EH (cell line): ENCODE data around the gene SPRY1.

Experiments used
- DNase-seq: peaks from one replicate; pipeline ENCODE4 v3.0.0-alpha.2; 2015; ENCODE audit warnings: low read depth

The SPRY1 gene

DNA sequence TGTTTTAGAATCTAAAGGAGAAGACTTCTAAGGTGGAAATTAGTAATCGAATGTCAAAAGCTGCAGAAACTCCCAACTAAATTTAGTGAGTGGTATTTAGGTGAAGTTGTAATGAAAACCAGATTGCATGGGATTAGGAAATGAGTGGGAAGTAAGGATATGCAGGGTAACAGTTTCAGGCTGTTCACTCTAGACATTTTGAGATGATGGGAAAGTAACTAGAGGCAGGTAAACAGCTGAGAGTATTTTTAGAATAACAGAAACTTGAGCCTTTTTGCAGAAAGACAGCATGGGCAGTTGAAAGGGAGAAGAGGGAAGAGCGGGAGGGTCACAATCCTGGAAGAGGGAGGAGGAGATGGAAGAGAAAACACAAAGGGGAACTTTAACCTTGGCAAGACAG is 12.7 kb downstream of the SPRY1 start:
- DNase-seq = no peak

GRCh38 chr4:123411514-123411913 is 14.9 kb downstream of the SPRY1 start:
- no peak for DNase-seq

DNA sequence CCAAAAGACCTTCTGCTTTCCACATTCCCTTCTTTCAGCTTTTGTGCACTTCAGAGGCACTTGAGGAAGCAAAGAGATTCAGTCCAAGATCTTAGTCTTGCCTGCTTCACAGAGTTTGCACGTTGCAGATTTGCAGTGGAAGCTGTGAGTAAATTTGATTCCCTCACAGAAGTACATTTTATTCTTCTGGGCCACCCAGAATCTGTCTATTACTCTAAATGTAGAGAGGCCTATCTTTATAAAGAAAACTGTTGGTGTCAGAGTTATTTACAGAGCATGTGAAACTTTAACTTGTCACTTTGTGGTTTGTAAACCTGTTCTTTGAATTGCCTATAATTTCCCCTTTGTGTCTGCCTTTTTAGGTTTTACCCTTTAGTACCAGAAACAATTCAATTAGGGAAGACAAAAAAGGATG is 15.5 kb downstream of the SPRY1 start:
- DNase-seq = no peak

- DNase-seq = peak; percentile 57
These were observed 16.3 kb downstream of the SPRY1 start for GRCh38 chr4:123412700-123413512.

DNA sequence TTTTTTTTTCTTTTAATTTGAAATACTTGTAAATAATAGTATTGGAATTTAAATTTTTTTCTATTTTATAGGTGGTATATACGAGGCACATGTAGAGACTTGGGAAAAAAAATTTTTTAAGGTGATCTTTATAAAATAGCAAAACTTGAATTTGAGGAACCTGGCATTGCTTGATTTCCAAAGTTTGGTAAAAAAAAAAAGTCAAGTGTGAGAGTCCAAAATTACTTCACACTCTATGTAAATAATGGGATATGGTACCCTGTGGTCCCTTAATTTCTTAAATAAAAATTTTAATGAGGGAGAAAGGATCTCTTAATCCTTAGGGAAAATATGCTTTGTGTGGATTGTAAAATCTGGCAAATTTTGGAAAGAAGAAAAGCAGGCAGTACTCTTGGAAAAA is 19.0 kb downstream of the SPRY1 start:
- no peak for DNase-seq

DNA sequence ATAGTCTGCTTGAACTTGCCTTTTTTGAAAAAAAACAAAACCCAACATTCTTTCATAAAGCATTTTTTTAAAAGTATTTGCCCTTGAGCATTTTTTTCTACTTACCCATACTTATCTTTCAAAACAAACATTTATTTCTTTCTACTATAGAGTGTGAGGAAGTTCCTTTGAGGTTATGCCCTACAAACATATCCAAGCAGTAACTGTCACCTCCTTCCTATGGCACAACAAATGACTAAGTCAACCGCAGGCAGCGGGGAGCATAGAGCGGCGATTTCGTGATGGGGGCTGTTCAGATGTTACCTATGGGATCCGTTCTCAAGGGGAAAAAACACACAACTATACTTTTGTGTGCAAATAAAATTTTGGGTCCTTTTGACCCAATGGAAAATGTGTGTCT is 19.4 kb downstream of the SPRY1 start:
- DNase-seq = peak; percentile 73

DNA sequence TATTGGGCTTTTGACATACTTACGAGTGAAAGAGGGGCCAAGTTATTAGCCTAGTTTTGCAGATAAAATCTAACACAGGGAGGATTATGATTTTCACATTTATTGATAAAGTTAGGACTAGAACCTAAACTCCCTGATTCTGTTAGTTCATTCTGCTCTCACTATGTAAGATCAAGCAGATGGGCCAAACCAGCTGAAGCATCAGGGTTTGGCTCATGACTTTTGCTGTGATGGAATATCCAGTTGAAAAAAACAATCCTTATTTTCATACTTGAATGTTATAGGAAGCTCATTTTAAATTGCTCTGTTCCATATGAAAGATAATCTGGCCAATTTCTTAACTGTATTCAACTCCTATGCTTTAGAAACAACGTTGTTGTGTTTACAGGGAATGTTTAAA is 21.2 kb downstream of the SPRY1 start:
- no peak for DNase-seq

GRCh38 chr4:123418351-123418931 is 21.8 kb downstream of the SPRY1 start:
- DNase-seq = peak; percentile 94

GRCh38 chr4:123419885-123420755 is 23.5 kb downstream of the SPRY1 start:
- no peak for DNase-seq

DNA sequence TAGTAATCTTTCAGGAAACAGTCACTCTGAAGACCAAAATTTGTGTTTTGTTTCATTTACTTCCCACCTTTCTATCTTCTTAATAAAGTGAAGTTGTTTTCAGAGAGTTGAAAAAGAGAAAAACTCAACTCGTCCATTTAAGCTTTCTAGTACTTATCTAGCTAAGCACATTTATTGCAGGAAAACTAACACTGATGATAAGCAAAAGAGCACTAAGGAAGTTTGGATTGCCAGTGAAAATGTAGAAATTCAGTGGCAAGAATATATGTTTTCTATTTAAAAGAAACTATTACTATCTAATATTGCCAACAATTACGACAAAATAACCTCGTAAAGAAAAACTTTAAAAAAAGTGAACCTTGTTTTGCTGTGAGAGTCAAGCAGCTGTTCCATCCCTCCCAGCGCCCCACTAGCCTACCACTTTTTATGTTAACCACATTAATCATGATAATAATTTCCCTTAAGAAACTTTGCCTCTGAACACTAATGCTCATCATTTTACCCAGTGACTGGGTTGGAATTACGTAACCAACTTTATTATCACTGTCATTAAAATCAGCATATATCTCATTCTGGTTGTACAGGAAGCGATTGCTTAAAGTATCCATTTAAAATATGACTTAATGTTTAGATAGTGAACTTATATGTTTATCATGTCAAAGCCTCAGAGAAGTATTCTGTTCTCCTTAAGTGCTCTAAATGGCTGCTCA is 24.8 kb downstream of the SPRY1 start:
- DNase-seq = peak; percentile 61

DNA sequence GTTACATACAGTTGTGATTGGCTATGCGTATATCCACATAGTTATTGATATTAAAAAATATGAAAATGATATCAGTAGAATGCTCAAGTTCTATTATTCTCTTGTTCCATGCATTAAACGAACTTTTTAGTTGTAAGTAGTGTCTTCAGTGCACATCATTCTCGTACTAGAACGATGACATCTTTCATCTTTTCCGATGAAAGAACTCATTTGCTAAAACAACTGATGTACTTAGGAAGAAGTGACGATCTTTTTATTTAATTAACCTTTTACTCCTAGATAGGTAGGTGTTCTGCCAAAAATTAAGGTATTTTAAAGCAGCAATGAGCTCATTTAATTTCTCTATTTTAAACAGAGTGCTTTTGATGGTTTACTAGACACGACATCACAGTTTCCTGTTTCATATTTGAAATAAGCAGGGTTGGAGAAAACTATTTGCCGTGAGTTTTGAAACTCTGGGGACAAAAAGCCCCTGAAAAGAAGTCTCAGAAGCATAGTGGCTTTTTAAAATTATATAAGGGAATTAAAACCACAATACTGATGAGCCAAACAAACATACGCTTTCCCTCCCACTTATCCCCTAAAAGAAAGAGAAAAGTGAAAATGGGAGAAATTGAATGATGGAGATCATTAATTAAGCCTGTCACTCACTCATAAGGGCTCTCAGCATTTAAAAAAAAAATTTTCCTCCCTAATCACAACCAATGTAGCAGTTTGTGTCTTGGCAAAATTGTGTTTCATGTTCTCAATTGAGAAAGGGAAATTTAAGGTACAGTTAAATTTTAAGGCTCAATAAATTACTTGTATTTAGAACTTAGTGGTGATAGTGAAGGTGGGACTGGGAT is 25.6 kb downstream of the SPRY1 start:
- no peak for DNase-seq

DNA sequence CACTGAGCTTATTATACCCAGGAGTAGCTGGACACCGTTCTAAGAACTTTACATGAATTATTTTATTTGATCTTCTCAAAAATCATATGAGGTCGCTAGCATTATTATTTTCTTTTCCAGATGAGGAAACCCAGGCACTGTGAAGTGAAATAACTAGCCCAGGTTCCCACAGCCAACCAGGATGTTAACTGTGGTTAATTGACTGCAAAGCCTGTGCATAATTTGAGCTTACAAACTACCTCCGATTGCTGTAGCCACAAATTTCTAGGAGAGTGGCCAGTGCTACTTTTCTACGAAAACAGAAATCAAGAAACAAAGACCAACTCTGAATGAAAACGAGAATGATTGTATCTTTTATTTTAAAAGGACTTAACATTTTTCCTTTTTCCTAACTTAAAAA is 27.2 kb downstream of the SPRY1 start:
- no peak for DNase-seq

- DNase-seq = no peak
These were observed 31.4 kb downstream of the SPRY1 start for GRCh38 chr4:123427951-123428350.

DNA sequence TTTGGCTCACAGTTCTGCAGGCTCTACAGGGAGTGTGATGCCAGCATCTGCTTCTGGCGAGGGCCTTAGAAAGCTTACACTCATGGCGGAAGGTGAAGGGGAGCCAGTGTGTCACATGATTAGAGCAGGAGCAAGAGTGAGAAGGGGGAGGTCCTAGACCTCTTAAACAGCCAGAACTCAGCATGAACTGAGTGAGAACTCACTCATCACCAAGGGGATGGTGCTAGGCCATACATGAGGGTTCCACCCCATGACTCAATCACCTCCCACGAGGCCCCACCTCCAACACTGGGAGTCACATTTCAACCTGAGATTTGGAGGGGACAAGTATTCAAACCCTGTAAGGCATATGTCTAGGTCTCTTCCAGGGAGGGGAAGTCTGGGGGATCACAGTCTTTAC is 33.4 kb downstream of the SPRY1 start:
- no peak for DNase-seq

- no peak for DNase-seq
These were observed 33.9 kb downstream of the SPRY1 start for GRCh38 chr4:123430501-123430900.

DNA sequence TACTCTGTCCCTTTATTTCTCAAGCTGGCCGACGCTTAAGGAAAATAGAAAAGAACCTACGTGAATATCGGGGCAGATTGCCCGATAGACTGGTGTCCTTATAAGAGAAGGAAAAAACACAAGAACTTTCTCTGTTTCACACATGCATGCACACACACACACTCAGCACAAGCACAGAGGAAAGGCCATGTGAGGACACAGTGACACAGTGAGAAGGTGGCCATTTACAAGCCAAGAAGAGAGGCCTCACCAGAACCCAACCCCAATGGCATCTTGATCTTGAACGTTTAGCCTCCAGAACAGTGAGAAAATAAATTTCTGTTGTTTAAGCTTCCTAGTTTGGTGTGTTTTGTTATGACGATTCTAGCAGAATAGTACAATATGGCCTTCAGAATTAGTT is 37.0 kb downstream of the SPRY1 start:
- no peak for DNase-seq

DNA sequence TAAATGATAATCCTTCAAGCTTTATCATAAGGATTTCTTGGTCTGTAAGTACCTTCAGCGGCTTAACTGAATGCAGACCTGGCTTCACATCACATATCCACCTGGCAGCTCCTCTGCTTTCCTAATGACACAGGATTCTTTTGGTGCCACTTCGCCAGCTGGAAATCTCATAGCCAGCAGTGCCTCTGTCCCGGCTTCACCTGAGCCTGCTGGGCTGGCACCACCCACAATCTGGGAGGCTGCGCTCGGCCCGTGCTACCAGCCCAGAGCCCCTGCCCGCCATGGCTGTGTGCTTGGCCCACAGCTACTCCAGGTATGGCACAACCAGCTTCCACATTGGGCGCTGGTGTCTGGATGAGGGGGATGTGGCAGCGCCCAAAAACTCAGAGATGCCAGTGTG is 37.4 kb downstream of the SPRY1 start:
- DNase-seq = no peak

DNA sequence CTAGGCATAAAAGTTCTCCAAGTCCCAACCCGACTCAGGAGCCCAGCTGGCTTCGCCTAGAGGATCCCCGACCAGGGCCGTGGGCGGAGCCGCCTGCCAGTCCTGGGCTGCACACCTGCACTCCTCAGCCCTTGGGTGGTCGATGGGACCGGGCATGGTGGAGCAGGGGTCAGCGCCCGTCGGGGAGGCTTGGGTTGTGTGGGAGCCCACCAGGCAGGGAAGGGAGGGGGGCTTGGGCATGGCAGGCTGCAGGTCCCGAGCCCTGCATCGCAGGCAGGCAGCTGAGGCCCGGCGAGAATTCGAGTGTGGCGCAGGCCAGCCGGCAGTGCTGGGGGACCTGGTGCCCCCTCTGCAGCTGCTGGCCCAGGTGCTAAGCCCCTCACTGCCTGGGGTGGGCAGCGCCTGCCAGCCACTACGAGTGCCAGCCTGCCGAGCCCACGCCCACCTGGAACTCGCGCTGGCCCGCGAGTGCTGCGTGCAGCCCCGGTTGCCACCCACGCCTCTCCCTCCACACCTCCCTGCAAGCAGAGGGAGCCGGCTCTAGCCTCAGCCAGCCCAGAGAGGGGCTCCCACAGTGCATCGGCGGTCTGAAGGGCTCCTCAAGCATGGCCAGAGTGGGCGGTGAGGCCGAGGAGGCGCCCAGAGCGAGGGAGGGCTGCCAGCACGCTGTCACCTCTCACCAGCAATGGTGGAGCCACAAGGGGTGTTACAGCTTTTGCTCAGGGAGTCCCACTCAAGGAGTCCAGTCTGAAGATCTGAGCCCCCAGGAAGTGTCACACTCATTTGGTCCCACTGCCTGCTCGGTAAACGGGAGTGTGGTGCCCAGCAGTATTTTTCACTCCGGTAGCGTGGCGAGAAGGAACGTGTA is 38.9 kb downstream of the SPRY1 start:
- no peak for DNase-seq

GRCh38 chr4:123438031-123438430 is 41.4 kb downstream of the SPRY1 start:
- DNase-seq = no peak
